NOMO-1 (cell line): ENCODE data around the gene SHPK.
A peak's percentile ranks its signal among the peaks of the same experiment; 100 is the strongest.

Experiments used
- DNase-seq, 2 experiments: peaks; one replicate each; lab custom pipeline; 2025; ENCODE audit not compliant: unreplicated experiment in 2 of 2; lab: John Stamatoyannopoulos, UW

The SHPK gene

DNA sequence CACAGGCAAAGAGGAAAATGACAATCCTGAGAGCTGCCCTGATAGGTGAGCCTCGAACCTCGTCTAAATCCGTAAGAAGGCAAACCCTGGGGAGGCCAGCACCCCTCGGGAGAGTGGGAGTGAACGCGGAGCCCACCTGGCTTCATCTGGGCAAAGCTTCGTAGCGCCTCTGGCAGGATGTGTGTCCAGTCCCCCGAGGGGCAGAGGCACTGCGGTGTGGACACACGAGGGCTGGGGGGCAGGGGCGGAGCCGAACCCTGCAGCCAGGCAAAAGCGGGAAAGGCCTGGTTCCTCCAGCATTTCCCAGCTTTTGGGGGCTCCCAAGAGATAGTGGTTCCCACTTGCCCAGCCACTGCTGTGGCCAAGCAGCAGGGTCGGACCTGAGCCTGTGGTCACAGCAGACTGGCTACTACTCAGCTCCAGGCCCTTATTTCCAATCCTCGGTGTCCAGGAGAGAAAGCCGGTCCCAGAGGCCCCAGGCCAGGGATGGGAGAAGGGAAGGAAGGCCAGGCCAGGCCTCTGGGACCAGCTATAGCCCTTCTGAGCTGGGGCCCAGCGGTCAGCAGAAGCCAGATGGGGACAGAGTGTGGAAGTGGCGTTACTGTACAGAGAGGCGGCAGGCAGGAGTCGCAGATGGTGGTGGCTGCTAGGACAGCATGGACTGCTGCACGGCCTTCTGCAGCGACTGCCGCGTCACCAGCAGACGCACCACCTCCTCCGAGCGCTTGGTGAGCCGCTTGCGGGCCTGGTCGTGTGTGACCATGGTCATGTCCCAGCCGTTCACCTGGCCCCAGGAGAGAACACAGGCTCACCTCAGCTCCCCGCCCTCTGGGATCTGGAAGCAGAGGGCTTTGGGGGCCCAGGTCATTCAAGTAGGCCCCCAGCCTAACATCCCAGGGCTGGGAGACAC lies 27.3 kb upstream of the SHPK start:
- no peak for DNase-seq

DNA sequence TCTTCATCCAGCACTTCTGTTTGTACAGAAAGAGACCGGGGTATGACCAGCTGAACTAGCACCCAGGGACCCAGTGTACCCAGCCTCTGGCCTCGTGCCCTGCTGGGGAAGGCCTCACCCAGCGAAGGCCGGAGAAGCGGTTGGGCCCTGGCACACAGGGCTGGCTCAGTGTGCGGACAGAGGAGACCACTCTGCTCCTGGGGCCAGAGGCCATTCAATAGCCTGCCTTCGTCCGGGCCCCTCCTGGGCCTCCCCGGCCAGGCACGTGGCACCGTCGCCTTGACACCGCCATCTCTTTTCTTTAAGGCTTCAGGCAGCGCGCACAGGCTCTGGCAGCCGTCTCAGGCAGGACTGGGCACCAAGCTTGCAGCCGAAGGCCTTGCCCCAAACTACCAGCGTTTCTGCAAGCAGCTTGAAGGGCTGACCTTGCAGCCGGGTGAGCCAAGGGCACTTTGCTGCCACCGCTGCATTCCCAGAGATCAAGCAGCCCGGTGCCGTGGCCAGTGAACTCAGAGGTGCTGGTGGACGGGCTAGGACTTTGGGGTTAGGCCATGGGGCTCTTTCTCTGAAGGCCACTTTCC lies 24.4 kb upstream of the SHPK start:
- no peak for DNase-seq

DNA sequence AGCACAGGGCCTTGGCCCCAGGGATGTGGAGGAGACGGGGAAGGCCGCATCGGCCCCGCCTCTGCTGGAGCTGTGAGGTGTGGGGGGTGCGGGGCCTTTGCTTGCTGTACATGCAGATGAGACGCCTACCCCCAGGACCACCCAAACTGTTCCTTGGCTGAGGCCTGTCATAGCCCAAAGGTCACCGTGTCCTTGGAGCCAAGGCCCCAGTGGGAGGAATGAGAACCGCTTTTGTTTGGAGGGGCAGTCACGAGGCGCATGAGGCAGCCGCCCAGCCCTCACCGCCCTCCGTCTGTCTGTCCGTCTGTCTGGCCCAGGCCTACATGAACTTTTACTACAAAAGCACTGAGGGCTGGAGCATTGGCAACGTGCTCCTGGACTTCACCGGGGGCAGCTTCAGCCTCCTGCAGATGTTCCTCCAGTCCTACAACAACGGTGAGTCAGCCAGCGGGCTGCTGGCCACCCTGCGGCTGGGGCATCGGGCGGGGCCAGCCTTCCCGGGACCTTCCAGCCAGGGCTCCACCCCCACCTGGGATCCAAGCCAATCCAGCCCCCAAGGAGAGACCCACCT lies 23.6 kb upstream of the SHPK start:
- no peak for DNase-seq

DNA sequence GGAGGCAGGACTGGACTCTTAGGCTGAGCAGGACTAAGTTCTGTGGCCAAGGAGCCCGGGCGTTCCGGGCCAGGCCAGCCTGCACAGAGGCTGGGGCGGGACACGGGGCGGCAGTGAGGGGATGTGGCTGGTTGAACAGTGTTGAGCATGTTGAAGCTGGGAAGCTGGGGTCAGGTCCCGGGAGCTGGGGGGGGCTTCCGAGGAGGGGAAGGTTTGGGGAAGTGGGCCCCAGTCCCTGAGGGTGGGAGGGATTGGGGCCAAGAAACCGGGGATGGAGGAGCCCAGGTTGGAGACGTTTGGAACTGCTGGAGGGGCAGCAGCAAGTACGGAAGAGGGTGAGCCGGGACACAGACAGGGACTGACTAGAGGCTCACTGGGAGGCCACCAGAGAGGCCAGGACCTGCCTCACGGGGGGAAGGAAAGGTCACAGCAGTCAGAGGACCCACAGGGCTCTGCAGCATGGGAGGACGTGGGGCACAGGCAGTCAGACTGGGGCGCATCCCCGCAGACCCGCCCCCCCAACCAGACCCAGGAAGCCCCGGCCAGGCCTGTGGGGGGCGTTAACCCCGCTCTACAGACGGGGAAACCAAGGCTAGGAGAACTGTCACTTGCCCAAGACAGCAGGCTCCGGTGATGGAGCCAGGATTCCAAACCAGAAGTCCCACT lies 22.9 kb upstream of the SHPK start:
- DNase-seq = no peak

DNA sequence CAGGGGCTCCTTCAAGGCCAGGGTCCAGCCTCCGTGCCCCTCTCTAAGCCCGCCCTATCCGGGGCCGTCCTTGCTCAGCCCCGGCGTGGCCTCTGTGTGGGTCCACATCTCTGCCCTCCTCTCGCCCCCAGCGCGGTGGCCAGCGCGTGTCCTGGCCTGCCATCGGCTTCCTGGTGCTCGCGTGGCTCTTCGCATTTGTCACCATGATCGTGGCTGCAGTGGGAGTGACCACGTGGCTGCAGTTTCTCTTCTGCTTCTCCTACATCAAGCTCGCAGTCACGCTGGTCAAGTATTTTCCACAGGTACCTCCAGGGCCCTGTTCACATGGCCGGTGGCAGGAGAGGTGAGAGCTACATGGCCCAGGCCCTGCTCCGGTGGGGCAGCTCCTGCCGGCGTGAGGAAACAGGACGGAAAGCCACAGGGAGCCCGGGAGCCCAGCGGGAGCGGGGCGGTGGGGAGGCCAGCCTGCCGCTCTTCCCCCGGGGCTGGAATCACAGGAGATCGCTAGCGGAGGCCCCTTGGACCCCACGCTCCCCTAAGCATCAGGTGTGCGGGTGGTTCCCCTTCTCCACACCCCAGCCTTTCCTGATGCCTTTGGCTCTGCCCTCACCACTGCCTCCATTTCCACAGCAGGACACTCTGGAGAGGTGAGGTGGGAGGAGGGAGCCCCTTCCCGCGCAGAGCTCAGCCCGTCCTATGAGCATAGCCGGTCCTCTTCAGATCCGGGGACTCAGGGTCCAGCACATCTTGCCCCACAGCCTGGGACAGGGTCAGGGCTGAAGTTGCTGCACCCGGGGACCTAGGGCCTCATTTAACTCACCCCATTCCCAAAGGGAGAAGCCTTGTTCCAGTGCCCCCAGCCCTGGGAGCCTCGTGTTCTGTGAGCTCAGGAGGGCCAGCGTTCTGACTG lies 22.1 kb upstream of the SHPK start:
- peak in 1 of 2 experiments; percentile 43 for DNase-seq

DNA sequence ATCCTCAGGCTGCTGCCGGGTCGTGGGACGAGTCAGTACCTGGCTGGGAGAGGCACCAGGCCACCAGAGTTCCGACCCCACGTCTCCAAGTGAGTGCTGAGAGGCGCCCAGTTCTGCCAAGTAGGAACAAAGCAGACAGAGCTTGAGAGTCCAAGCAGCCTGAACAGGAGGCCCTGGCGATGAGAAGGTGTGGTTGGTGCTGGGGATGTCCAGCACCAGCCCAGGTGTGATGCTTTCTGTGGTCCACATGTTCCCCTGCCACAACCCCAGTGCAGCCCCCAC lies 21.5 kb upstream of the SHPK start:
- DNase-seq = no peak

DNA sequence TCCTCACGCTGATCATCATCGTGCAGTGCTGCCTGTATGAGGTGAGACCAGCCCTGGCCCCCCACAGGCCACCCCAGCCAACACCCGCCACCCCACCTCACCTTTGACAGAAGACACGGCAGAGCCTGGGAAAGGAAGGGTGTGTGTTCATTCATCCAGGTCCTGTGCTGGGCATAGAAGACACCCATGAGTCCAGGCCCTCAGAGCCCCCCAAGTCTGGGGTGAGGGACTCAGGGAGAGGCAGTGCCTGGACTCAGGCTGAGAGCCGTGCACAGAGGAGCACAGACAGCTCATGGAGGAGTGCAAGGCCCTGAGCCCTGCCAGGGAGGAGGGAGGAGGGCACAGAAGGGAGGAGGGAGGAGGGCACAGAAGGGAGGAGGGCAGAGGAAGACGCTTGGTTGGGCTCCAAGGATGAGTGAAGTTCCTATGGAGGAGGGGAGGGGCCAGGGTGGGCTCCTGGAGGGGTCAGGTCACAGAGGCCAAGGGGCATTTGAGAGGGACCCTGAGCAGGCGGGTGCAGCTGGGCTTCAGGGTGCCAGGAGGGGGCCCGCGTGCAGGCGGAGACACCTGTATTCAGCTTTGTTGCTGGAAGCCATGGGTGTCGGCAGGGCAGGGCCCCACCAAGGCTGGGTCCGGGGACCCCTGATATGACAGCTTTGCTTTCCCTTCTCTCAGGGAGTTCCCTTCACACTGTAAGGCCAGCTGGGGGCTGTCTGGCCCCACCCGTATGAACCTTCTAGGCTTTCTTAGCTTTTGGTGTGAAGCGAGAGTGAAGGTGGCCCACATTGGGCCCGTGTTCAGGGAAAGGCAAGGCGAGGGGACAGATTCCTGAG lies 20.9 kb upstream of the SHPK start:
- no peak for DNase-seq

DNA sequence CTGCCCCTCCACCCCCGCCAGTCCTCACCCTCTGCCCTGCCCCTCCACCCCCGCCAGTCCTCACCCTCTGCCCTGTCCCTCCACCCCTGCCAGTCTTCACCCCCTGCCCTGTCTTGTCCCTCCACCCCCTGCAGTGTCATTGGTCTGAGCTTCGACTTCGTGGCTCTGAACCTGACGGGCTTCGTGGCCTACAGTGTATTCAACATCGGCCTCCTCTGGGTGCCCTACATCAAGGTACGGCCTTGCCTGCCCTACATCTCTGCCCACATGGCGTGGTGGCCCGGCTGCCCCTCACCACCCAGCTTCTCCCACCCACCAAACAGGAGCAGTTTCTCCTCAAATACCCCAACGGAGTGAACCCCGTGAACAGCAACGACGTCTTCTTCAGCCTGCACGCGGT lies 20.3 kb upstream of the SHPK start:
- DNase-seq = no peak

DNA sequence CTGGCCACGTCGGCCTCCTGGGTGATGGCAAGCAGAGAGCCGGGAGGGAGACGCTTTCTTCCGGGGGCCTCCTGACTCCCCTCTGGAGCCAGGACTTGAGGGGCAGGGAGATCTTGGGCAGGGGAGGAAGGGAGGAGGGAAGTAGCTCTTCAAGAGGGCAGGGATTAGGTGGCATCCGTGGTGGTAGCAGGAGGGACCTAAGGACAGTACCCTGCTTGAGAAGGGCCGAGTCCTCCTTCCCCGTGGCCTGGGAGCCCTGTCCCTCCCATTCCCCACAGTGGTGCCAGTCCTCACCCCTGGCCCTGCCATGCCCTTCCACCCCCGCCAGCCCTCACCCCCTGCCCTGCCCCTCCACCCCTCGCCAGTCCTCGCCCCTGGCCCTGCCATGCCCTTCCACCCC lies 19.7 kb upstream of the SHPK start:
- DNase-seq = no peak

DNA sequence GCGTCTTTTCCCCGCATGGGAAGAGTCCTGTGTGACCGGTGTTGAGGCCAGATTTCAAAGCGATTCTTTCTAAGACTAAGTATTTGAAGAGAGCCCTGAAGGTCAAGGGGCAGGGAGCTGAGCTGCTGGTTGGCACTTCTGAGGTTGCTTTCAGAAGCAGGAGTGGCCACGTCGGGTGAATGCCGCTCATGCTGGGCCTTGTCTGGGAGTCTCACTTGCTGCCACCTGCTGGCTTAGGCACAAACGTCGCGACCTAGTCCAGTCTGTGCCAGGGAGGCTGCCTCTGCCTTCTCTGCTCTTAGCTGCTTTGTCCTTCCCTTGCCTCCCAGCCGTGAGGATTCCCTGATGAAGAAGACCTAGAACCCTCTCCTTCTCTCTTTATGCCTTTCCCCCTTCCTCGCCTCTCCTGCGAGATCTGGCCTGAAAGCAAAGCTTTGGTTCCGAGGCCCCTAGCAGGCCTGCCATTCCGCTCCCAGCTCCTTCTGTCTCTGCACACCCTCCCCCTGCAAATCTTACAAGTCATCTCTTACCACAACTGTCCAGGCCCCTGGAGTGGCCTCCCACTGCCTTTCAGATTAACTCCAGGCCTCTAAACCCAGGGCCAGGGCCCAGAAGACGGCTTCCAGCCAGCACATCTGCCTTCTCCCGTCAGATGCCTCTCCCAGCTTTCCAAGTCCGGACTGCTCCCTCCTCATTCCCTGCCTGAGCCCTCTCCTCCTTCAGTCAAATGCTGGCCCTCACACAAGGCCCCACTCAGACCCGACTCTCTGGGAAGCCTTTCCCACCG lies 11.9 kb upstream of the SHPK start:
- DNase-seq = peak in 1 of 2 experiments; percentile 12

DNA sequence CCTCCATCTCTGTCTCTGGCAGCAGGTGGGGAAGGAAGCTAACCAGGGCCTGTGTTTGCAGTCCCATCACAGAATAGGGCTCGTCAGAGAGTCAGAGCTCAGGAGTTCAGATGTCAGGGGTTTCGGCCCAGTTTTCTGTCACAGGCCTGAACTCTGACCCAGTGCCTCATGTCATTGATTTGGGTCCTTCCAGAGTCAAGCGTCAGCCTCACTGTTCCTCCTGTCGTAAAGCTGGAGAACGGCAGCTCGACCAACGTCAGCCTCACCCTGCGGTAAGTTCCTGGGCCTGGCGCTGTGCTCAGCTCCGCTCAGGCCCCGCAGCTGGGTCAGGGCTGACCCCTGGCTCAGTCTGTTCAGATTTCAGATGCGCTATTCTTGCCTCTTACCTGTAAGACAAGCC lies 11.2 kb upstream of the SHPK start:
- DNase-seq = no peak

DNA sequence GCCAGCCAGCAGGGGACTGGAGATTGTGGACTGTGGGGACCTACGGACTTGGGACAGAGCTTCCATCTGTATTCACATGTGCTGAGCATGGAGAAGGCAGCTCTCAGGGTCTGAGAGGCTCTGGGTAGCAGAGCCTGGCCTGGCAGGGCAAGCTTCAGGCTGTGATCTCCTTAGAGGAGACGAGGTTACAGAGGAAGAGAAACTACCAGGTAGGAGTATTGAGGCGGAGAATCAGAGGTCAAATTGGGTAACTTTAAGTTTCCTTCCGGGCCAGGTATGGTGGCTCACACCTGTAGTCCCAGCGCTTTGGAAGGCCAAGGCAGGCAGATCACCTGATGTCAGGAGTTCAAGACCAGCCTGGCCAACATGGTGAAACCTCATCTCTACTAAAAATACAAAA lies 9.3 kb upstream of the SHPK start:
- DNase-seq = no peak

DNA sequence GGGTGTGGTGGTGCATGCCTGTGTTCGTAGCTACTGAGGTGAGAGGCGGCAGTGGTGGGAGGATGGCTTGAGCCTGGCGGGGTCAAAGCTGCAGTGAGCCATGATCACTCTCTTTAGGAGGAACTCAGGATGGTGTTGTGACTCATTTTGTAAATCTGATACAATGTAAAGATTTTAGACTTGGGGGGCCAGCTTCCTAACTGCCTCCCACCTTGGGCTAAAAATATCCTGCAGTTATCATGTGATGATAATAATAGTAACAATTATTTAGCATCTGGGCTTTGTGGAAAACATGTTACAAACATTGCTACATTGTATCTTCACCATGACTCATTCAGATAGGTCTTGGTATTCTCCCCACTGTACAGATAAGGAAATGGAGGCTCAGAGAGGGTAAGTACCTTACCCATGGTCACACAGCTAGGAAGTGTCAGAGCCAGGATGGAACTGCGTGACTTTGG lies 7.9 kb upstream of the SHPK start:
- no peak for DNase-seq

DNA sequence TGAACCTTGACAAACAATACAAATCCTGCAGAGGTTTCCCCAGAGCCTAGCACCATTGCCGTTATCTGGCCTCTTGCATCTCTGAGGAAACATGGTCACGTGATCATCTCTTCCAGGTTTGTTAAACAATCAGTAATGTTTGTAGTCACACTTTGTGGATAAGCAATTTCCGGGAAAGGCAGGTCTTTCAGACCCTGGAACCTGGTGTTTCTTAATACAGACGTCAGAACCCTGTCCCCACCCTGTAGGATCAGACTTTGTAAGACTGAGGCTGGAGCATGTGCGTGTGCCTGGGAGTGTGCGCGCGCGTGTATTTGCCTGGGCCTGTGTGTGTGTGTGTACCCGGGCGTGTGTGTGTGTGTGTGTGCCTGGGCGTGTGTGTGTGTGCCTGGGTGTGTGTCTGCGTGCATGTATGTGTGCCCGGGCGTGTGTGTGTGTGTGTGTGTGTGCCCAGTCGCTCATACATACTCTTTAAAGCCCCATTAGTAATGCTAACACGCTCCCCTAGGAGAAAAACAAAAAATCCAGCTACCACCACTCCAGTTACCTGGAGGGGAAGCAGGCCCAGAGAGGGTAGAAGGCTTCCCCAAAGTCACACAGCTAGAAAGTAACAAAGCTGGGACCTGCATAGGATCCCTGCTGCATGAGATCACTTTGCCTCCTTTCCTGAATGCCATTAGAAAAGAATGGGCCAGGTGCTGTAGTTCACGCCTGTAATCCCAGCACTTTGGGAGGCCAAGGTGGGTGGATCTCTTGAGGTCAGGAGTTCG lies 5.9 kb upstream of the SHPK start:
- DNase-seq = no peak

DNA sequence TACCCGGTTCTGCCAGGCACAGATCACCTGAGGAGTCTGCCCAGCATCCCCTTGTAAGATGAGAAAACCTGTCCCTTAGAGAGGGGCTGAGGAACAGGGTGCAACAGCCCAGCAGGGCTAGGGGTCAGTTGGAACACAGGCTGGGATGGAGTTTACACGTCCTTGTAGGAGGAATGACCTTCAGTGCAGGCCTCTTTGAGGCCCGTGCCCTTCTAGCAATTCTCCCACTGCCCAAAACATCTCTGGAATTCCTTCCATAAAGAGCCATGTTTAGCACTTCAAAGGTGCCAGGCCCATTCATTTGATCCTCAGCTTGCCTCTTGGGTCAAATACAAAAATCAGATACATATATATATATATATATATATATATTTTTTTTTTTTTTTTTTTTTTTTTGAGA lies 5.0 kb upstream of the SHPK start:
- no peak for DNase-seq

DNA sequence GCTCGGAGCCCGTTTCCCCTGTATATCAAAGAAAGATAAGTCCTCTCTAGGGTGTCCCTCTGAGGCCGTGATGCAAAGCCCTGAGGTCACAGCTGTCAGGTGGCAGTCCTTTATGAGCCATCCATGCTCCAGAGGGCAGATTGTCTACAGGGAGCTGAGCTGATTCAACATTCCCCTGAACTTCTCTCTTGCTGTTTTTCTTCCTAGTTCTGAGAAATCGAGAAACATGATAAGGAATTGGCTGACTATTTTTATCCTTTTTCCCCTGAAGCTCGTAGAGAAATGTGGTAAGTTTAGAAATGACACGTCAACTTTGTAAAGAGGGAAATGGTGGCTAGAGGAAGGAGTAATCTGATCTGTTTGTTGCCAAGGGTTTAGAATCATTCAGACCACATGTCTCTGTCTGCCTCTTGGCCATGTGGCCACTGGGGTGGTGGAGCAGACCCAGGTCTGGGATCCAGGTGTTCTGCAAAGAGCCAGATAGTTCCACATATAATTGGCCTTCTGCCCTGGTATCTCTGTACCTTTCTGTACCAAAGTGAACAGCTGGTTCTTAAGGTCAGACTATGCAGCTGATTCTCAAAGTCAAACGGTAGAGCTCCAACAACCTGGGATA lies 4.0 kb upstream of the SHPK start:
- peak in 1 of 2 experiments; percentile 22 for DNase-seq

DNA sequence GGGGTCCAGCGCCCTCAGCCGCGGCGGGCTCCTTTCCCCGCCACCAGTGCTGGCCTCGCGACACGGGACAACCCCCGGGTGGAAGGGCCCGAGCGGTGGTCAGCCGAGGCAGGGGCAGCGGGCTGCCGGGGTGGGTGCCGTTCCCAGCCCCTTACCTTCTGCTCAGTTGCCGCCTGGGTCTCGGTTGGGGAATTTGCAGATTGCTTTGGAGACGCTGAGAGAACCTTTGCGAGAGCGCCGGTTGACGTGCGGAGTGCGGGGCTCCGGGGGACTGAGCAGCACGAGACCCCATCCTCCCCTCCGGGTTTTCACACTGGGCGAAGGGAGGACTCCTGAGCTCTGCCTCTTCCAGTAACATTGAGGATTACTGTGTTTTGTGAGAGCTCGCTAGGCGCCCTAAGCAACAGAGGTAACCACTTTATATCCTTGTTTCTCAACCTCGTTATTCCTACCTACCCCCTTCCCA lies 891 bp upstream of the SHPK start:
- DNase-seq = no peak
